ENCODE measurements around the gene SEMA4F.

Gene SEMA4F

DNA sequence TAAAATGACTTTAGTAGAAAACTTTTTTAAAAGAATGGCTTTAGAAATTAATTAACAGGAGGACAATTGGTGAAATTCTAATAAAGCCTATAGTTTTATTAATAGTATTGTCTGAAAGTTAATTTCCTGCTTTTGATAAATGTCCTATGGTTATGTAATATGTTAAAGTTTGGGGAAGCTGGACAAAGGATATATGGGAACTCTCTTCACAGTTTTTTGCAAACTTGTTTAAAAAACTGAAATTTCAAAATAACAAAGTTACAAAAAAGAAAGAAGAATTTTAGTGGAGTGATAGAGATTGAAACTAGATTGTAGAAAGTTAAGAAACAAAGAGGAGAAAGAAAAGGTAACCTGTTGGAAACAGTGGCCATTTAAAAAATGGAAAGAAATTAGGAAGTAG, 67.3 kb downstream of the SEMA4F start:
- TF ChIP-seq, protein P1, sequence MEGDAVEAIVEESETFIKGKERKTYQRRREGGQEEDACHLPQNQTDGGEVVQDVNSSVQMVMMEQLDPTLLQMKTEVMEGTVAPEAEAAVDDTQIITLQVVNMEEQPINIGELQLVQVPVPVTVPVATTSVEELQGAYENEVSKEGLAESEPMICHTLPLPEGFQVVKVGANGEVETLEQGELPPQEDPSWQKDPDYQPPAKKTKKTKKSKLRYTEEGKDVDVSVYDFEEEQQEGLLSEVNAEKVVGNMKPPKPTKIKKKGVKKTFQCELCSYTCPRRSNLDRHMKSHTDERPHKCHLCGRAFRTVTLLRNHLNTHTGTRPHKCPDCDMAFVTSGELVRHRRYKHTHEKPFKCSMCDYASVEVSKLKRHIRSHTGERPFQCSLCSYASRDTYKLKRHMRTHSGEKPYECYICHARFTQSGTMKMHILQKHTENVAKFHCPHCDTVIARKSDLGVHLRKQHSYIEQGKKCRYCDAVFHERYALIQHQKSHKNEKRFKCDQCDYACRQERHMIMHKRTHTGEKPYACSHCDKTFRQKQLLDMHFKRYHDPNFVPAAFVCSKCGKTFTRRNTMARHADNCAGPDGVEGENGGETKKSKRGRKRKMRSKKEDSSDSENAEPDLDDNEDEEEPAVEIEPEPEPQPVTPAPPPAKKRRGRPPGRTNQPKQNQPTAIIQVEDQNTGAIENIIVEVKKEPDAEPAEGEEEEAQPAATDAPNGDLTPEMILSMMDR (IDR thresholded peaks at IDR 0.05): no peak
- H3K27ac Mint-ChIP-seq: no peak overlapping the region
- no peak for DNase-seq

DNA sequence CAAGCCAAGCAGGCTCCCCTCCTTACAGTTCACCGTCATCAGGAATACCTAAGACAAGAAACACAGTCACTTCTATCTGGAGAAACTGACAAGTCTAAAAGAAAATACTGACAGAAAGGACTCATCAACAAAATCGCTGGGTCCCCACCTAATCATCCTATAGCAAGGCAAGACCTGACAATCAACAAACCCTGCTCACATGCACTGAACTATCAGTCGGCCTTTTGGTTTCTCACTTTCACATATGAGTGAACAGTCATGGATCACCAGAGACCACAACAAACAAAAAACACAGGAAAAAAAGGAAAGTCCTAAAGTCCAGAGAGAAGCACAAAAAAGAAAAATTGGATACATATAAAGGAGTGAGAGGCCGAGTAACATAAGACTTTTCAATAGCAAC, 70.4 kb downstream of the SEMA4F start:
- no peak overlapping the region for H3K4me3 Mint-ChIP-seq
- peaks cover 15% of the 10 kb centered on the region for H3K9me3 Mint-ChIP-seq
- H3K27ac Mint-ChIP-seq: no peak overlapping the region
- no peak for DNase-seq
- H3K27me3 Mint-ChIP-seq (ENCODE audit: low read depth, poor library complexity): peaks cover 11% of the 10 kb centered on the region
- TF ChIP-seq, protein P1 (IDR thresholded peaks at IDR 0.05): no peak
- no peaks in the 10 kb centered on the region for H3K4me1 Mint-ChIP-seq
- no peaks in the 10 kb centered on the region for H3K36me3 Mint-ChIP-seq (ENCODE audit: low read depth)

More for the DNA sequence above, 67.3 kb downstream of the SEMA4F start:
- no peak overlapping the region for H3K4me3 Mint-ChIP-seq
- peaks cover 3% of the 10 kb centered on the region for H3K9me3 Mint-ChIP-seq
- H3K27me3 Mint-ChIP-seq (ENCODE audit: low read depth, poor library complexity): no peaks in the 10 kb centered on the region
- H3K4me1 Mint-ChIP-seq: no peaks in the 10 kb centered on the region
- H3K36me3 Mint-ChIP-seq (ENCODE audit: low read depth): no peaks in the 10 kb centered on the region

DNA sequence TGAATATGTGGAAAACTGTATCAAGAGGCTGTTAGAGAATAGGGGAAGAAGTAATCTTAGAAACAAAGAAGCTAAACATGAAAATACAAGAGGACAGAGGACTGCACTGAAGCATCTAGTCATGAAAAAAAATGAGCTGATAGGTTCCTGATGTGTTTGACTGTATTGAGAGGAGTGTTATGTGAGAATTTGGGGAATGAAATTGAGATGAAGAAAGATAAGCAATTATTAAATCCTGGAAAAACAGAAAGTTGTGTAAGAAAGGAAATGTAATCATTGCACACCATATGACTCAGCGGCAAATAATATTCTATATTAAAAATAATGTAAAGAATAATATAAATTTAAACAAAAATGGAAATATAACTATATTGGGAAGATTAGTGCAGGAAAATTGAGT, 71.2 kb downstream of the SEMA4F start:
- TF ChIP-seq, protein P1 (IDR thresholded peaks at IDR 0.05): no peak
- peaks cover 15% of the 10 kb centered on the region for H3K9me3 Mint-ChIP-seq
- no peak for DNase-seq
- H3K4me3 Mint-ChIP-seq: no peak overlapping the region
- no peaks in the 10 kb centered on the region for H3K4me1 Mint-ChIP-seq
- no peak overlapping the region for H3K27ac Mint-ChIP-seq
- H3K36me3 Mint-ChIP-seq (ENCODE audit: low read depth): no peaks in the 10 kb centered on the region
- H3K27me3 Mint-ChIP-seq (ENCODE audit: low read depth, poor library complexity): peaks cover 12% of the 10 kb centered on the region

DNA sequence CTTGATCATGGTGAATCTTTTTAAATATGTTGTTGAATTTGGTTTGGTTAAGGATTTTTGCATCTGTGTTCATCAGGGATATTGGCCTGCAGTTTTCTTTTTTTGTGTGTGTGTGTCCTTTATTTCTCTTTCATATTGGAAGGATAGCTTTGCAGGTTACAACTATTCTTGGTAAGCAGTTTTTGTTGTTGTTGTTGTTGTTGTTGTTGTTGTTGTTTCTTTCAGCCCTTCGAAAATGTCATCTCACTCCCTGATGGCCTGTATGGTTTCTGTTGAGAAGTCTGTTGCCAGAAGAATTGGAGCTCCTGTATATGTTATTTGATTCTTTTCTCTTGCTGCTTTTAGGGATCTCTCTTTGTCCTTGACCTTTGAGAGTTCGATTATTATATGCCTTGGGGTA, 74.8 kb downstream of the SEMA4F start:
- TF ChIP-seq, protein P1 (IDR thresholded peaks at IDR 0.05): no peak

DNA sequence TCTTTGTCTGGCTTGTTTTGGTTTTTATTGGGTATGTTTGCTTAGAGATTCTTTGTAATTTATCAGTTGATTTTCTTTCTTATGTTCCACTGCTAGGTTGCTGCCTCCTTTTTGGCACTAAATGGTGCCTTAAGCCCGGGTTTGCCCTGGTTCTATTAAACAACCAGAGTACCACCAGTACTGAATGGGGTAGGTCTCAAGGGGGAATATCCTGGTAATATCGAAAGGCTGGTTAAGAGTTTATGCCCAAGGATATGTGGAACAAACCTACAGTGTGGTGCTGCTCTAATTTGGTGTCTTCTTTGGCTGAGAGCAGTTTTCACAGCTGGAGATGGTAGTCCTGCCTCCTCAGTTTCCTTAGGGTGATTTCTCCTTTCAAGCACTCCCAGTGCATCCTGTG, 76.5 kb downstream of the SEMA4F start:
- H3K36me3 Mint-ChIP-seq (ENCODE audit: low read depth): no peaks in the 10 kb centered on the region
- peaks cover 14% of the 10 kb centered on the region for H3K27me3 Mint-ChIP-seq (ENCODE audit: low read depth, poor library complexity)
- peaks cover 20% of the 10 kb centered on the region for H3K9me3 Mint-ChIP-seq
- no peak overlapping the region for H3K27ac Mint-ChIP-seq
- DNase-seq: no peak
- no peaks in the 10 kb centered on the region for H3K4me1 Mint-ChIP-seq
- TF ChIP-seq, protein P1 (IDR thresholded peaks at IDR 0.05): no peak
- H3K4me3 Mint-ChIP-seq: no peak overlapping the region

More for the DNA sequence above, 74.8 kb downstream of the SEMA4F start:
- Mint-ChIP-seq H3K27me3 (ENCODE audit: low read depth, poor library complexity) (peaks cover 14% of the 10 kb centered on the region), H3K4me1 (no peaks in the 10 kb centered on the region), H3K4me3 (no peak overlapping the region), H3K27ac (no peak overlapping the region), H3K9me3 (peaks cover 18% of the 10 kb centered on the region), H3K36me3 (ENCODE audit: low read depth) (no peaks in the 10 kb centered on the region)
- DNase-seq: no peak
